Measurements from ENCODE around the gene USP7.
"Not testable (repeated sequence)": the region's sequence is repeated elsewhere in the genome, so short reads cannot be mapped to it uniquely, and the experiment has no call there.

The USP7 gene

GRCh38 chr16:8846401-8846932 lies 117.2 kb downstream of the USP7 start:
- no peak overlapping the region for H3K4me3 ChIP-seq (ENCODE audit: control insufficient read depth, low read depth, low read length)
- DNase-seq (ENCODE audit: low read depth) = no peak
- TF ChIP-seq, protein P1, sequence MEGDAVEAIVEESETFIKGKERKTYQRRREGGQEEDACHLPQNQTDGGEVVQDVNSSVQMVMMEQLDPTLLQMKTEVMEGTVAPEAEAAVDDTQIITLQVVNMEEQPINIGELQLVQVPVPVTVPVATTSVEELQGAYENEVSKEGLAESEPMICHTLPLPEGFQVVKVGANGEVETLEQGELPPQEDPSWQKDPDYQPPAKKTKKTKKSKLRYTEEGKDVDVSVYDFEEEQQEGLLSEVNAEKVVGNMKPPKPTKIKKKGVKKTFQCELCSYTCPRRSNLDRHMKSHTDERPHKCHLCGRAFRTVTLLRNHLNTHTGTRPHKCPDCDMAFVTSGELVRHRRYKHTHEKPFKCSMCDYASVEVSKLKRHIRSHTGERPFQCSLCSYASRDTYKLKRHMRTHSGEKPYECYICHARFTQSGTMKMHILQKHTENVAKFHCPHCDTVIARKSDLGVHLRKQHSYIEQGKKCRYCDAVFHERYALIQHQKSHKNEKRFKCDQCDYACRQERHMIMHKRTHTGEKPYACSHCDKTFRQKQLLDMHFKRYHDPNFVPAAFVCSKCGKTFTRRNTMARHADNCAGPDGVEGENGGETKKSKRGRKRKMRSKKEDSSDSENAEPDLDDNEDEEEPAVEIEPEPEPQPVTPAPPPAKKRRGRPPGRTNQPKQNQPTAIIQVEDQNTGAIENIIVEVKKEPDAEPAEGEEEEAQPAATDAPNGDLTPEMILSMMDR (IDR thresholded peaks at IDR 0.05; ENCODE audit: control insufficient read depth, insufficient read depth, low read depth, low read length, missing control alignments) = no peak

GRCh38 chr16:8845699-8846298 lies 117.9 kb downstream of the USP7 start:
- TF ChIP-seq, protein P1 (IDR thresholded peaks at IDR 0.05; ENCODE audit: control insufficient read depth, insufficient read depth, low read depth, low read length, missing control alignments) = no peak
- no peak for DNase-seq (ENCODE audit: low read depth)
- H3K4me3 ChIP-seq (ENCODE audit: control insufficient read depth, low read depth, low read length) = no peak overlapping the region

DNA sequence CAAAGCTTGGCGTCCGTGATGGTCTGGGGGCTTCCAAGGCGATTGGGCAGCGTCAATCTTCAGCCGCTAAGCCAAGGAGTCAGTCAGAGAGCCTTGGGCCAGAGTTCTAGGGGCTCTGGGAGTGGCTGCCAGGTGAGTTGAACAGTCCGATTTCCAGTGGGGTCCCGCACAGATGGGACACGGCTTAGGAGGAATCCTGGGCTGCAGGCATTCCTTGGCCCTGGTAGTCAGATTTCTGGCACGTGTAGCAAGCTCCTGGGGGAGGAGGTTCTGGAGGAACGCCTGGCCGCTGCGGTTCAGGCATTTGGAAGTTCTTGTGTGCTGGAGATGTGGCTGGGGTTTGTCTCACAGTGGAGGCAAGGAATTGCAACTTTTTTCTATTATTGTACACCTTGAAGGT lies 120.4 kb downstream of the USP7 start:
- not testable (repeated sequence) for DNase-seq (ENCODE audit: low read depth); H3K4me3 ChIP-seq (ENCODE audit: control insufficient read depth, low read depth, low read length)

Data from AG09309 (cell line).